GM23338 (cell line): ENCODE results near the gene RDH12. TPM values are rescaled to one million over a fixed set of nuclear protein-coding genes. Genes with fewer than 3 reads are reported as not detected.
A peak's percentile ranks its signal among the peaks of the same experiment; 100 is the strongest.

Experiments
- ATAC-seq: fragments of 200-7000 bp; cut with Tn5 transposase; 3 replicates; pipeline ENCODE4 v1.9.1; 2020
- DNase-seq: peaks from one replicate; pipeline ENCODE4 v3.0.0-alpha.2; 2015; ENCODE audit warnings: low spot score
- H2AFZ ChIP-seq: fragments of 200-600 bp; sonication (generic); 2 replicates; pipeline ENCODE4 v1.8.0; 2016; ENCODE audit warnings: antibody characterized with exemption, mild to moderate bottlenecking, moderate library complexity
- H3F3A ChIP-seq: fragments of 200-600 bp; sonication (generic); replicated peaks from 2 replicates; pipeline ENCODE4 v1.8.0; 2017; ENCODE audit warnings: antibody characterized with exemption, mixed run types, low read depth
- H3K27ac ChIP-seq: fragments of 200-600 bp; sonication (generic); 2 replicates; pipeline ENCODE4 v1.6.1; 2016; ENCODE audit warnings: low read depth
- H3K27me3 ChIP-seq: fragments of 200-600 bp; sonication (generic); 2 replicates; pipeline ENCODE4 v1.8.0; 2016; ENCODE audit warnings: mild to moderate bottlenecking, mixed run types, moderate library complexity; ENCODE audit not compliant: insufficient read depth
- H3K36me3 ChIP-seq: fragments of 200-600 bp; sonication (generic); 2 replicates; pipeline ENCODE4 v1.8.0; 2016; ENCODE audit warnings: mild to moderate bottlenecking; ENCODE audit not compliant: insufficient read depth
- H3K4me1 ChIP-seq: fragments of 200-600 bp; sonication (generic); 2 replicates; pipeline ENCODE4 v1.8.0; 2016; ENCODE audit warnings: mild to moderate bottlenecking, moderate library complexity; ENCODE audit not compliant: insufficient read depth
- H3K4me2 ChIP-seq: fragments of 200-600 bp; sonication (generic); 2 replicates; pipeline ENCODE4 v1.7.1; 2017; ENCODE audit warnings: mixed run types
- H3K4me3 ChIP-seq: fragments of 200-600 bp; sonication (generic); 2 replicates; pipeline ENCODE4 v1.6.1; 2016; ENCODE audit warnings: mixed run types
- H3K79me2 ChIP-seq: fragments of 200-600 bp; sonication (generic); replicated peaks from 2 replicates; pipeline ENCODE4 v1.8.0; 2017; ENCODE audit warnings: mild to moderate bottlenecking; ENCODE audit not compliant: insufficient read depth
- H3K9me2 ChIP-seq: fragments of 200-600 bp; sonication (generic); 2 replicates; pipeline ENCODE4 v1.8.0; 2017; ENCODE audit not compliant: insufficient read depth
- H4K20me1 ChIP-seq: fragments of 200-600 bp; sonication (generic); replicated peaks from 2 replicates; pipeline ENCODE4 v1.8.0; 2017; ENCODE audit warnings: mild to moderate bottlenecking; ENCODE audit not compliant: insufficient read depth
- H3K27ac Mint-ChIP-seq: 2 replicates; pipeline ENCODE4 v1.8.0; 2020; ENCODE audit warnings: inconsistent platforms, mild to moderate bottlenecking, moderate library complexity, mixed read lengths
- H3K27me3 Mint-ChIP-seq: 3 replicates; pipeline ENCODE4 v1.8.0; 2022; ENCODE audit warnings: low read depth, mild to moderate bottlenecking, moderate library complexity, mixed read lengths, inconsistent platforms; ENCODE audit not compliant: insufficient read depth, poor library complexity
- H3K36me3 Mint-ChIP-seq: 3 replicates; pipeline ENCODE4 v1.8.0; 2021; ENCODE audit warnings: low read depth, mild to moderate bottlenecking, inconsistent platforms, moderate library complexity, mixed read lengths
- H3K4me1 Mint-ChIP-seq: 3 replicates; pipeline ENCODE4 v1.8.0; 2020; ENCODE audit warnings: mild to moderate bottlenecking, inconsistent platforms, mixed read lengths
- H3K4me3 Mint-ChIP-seq: 3 replicates; pipeline ENCODE4 v1.8.0; 2021; ENCODE audit warnings: moderate library complexity, mild to moderate bottlenecking, inconsistent platforms, mixed read lengths
- H3K9me3 Mint-ChIP-seq: 3 replicates; pipeline ENCODE4 v1.8.0; 2020; ENCODE audit warnings: moderate library complexity, mild to moderate bottlenecking, inconsistent platforms, mixed read lengths
- CREB1 ChIP-seq: fragments of 250-450 bp; sonication (Bioruptor Pico); IDR thresholded peaks from 2 replicates; pipeline ENCODE4 v1.5.0; 2020; ENCODE audit warnings: low read depth, mild to moderate bottlenecking, moderate library complexity
- EZH2phosphoT487 ChIP-seq: fragments of 200-600 bp; sonication (generic); IDR thresholded peaks from one replicate; pipeline ENCODE4 v1.8.1; 2018; ENCODE audit warnings: antibody characterized with exemption; ENCODE audit not compliant: unreplicated experiment
- NANOG ChIP-seq: IDR thresholded peaks from 2 replicates; pipeline ENCODE4 v1.6.1; 2016; ENCODE audit warnings: antibody characterized with exemption, borderline replicate concordance
- POLR2AphosphoS5 ChIP-seq: IDR thresholded peaks from 2 replicates; pipeline ENCODE4 v1.6.1; 2016; ENCODE audit warnings: antibody characterized with exemption, low read depth
- ZNF331 ChIP-seq: fragments of 250-450 bp; sonication (Bioruptor Pico); IDR thresholded peaks from 2 replicates; pipeline ENCODE4 v1.5.0; 2020; ENCODE audit warnings: low read depth, mild to moderate bottlenecking, moderate library complexity
- ZNF462 ChIP-seq: fragments of 250-450 bp; sonication (Bioruptor Pico); IDR thresholded peaks from 2 replicates; pipeline ENCODE4 v1.5.0; 2020; ENCODE audit warnings: mild to moderate bottlenecking, moderate library complexity
- polyA plus RNA-seq: library from polyadenylated mRNA; unstranded; fragments of >200 nt; fragmentation: Nextera tagmentation; extraction: Ambion mirVana; gene quantifications from 2 replicates; pipeline ENCODE4 v1.2.1, GENCODE V29; 2016
- total RNA-seq: library from RNA; depleted of rRNA; stranded (reverse); fragments of >200 nt; shearing (Covaris generic); gene quantifications from 2 replicates; pipeline ENCODE4 v1.2.3, GENCODE V29; 2014
- TF ChIP-seq, protein P1 (sequence below): IDR thresholded peaks from one replicate; pipeline ENCODE4 v1.6.1; 2018; ENCODE audit warnings: antibody characterized with exemption; ENCODE audit not compliant: unreplicated experiment
- TF ChIP-seq, protein P2 (sequence below), 2 experiments: fragments of 200-600 bp in 1 of 2; sonication (generic) in 1 of 2; conservative IDR thresholded peaks; 2 replicates each; pipeline versions ENCODE4 v1.5.1 to v1.6.1; 2016 to 2017; ENCODE audit warnings: antibody characterized with exemption in 2 of 2, low read depth in 2 of 2, mild to moderate bottlenecking in 2 of 2, moderate library complexity in 1 of 2

RDH12 gene
- total and polyA plus RNA-seq, 2 experiments from 2014 or later: 0.28 to 1.6 TPM

GRCh38 chr14:67710209-67710608 lies 8.5 kb downstream of the RDH12 start:
- no peak for ATAC-seq

More at GRCh38 chr14:67710209-67710608, 8.5 kb downstream of the RDH12 start:
- H3K36me3 ChIP-seq: peaks cover 7% of the 10 kb centered on the region; the same call in 1 of the 2 replicates
- no peak overlapping the region for H3K4me2 ChIP-seq
- H3K27me3 ChIP-seq: no peaks in the 10 kb centered on the region
- no peaks in the 10 kb centered on the region; the same call in 1 of the 2 replicates for H3K9me2 ChIP-seq
- H3K36me3 Mint-ChIP-seq: peaks cover 8% of the 10 kb centered on the region; the same call in 2 of the 3 replicates
- no peaks in the 10 kb centered on the region; the same call in 1 of the 2 replicates for H3K4me1 ChIP-seq
- H3F3A ChIP-seq: no peaks in the 10 kb centered on the region
- peaks cover 53% of the 10 kb centered on the region for H3K9me3 Mint-ChIP-seq
- H3K4me3 ChIP-seq: no peak overlapping the region
- DNase-seq: peak; percentile 67
- H3K4me1 Mint-ChIP-seq: no peaks in the 10 kb centered on the region
- no peak overlapping the region for H2AFZ ChIP-seq
- no peak for TF ChIP-seq CREB1 (CRISPR knock-in tag)
- no peak for TF ChIP-seq NANOG
- TF ChIP-seq, protein P1, sequence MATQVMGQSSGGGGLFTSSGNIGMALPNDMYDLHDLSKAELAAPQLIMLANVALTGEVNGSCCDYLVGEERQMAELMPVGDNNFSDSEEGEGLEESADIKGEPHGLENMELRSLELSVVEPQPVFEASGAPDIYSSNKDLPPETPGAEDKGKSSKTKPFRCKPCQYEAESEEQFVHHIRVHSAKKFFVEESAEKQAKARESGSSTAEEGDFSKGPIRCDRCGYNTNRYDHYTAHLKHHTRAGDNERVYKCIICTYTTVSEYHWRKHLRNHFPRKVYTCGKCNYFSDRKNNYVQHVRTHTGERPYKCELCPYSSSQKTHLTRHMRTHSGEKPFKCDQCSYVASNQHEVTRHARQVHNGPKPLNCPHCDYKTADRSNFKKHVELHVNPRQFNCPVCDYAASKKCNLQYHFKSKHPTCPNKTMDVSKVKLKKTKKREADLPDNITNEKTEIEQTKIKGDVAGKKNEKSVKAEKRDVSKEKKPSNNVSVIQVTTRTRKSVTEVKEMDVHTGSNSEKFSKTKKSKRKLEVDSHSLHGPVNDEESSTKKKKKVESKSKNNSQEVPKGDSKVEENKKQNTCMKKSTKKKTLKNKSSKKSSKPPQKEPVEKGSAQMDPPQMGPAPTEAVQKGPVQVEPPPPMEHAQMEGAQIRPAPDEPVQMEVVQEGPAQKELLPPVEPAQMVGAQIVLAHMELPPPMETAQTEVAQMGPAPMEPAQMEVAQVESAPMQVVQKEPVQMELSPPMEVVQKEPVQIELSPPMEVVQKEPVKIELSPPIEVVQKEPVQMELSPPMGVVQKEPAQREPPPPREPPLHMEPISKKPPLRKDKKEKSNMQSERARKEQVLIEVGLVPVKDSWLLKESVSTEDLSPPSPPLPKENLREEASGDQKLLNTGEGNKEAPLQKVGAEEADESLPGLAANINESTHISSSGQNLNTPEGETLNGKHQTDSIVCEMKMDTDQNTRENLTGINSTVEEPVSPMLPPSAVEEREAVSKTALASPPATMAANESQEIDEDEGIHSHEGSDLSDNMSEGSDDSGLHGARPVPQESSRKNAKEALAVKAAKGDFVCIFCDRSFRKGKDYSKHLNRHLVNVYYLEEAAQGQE: no peak
- no peak for TF ChIP-seq ZNF331 (CRISPR knock-in tag)
- no peak for TF ChIP-seq EZH2phosphoT487
- TF ChIP-seq, protein P2, sequence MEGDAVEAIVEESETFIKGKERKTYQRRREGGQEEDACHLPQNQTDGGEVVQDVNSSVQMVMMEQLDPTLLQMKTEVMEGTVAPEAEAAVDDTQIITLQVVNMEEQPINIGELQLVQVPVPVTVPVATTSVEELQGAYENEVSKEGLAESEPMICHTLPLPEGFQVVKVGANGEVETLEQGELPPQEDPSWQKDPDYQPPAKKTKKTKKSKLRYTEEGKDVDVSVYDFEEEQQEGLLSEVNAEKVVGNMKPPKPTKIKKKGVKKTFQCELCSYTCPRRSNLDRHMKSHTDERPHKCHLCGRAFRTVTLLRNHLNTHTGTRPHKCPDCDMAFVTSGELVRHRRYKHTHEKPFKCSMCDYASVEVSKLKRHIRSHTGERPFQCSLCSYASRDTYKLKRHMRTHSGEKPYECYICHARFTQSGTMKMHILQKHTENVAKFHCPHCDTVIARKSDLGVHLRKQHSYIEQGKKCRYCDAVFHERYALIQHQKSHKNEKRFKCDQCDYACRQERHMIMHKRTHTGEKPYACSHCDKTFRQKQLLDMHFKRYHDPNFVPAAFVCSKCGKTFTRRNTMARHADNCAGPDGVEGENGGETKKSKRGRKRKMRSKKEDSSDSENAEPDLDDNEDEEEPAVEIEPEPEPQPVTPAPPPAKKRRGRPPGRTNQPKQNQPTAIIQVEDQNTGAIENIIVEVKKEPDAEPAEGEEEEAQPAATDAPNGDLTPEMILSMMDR (conservative IDR thresholded peaks at IDR 0.05; ENCODE audit: low read depth in 2 of 2): no peak
- no peak for TF ChIP-seq ZNF462 (CRISPR knock-in tag)
- no peak for TF ChIP-seq POLR2AphosphoS5
- no peaks in the 10 kb centered on the region for H4K20me1 ChIP-seq
- no peaks in the 10 kb centered on the region for H3K79me2 ChIP-seq
- no peak overlapping the region for H3K27ac Mint-ChIP-seq
- H3K27me3 Mint-ChIP-seq: peaks cover 2% of the 10 kb centered on the region
- H3K4me3 Mint-ChIP-seq: no peak overlapping the region
- H3K27ac ChIP-seq: no peak overlapping the region
